GM19324 (cell line): Measurements from ENCODE around the gene TENM4.

Experiments used
- ATAC-seq: cut with Tn5 transposase; IDR thresholded peaks from one replicate; pipeline ENCODE4 v1.9.1; 2021; ENCODE audit warnings: mild to moderate bottlenecking, moderate library complexity; ENCODE audit not compliant: unreplicated experiment, low FRiP score

The TENM4 gene

GRCh38 chr11:79262221-79262620, 178.6 kb downstream of the TENM4 start:
- no peak for ATAC-seq

- no peak for ATAC-seq
These were observed 179.1 kb downstream of the TENM4 start for GRCh38 chr11:79261684-79262083.

DNA sequence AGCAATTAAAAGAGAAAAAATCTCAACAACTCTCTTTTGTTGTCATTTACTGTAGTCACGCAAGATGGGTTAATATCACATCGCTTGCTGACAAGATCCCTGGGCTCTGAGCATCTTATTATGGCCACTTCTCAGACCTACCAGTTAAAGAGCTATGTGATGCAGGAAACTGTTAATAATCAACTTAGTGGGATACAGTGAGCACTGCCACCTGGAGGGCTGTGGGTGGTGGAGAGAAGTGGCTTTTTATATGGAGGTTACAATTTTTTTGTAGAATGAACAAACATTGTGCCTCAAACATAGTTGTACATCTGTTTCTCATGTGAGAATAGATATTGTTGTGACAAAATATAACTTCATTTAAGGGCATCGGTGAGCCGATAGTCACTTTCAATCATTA, 181.0 kb downstream of the TENM4 start:
- no peak for ATAC-seq

GRCh38 chr11:79258576-79258975, 182.3 kb downstream of the TENM4 start:
- ATAC-seq: no peak

DNA sequence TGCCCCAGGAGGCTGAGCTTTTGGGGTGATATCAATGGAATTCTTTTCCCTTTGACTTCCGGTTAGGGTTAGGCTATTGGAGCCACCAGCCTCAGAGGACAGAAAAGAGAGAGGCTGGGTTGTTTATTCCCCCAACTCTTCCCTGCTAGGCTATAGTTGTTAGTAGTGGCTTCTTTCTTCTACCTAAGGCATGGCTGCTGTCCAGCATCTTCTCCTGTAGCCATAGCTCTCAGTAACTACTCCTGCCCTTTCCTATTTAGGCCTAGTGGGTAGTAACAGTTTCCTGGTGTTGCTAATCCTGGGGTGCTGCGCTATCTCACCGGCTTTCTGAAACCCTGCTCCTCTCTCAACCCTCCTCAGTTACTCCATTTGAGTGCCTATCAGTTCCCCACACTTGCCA, 184.9 kb downstream of the TENM4 start:
- ATAC-seq: no peak

GRCh38 chr11:79253280-79253679, 187.6 kb downstream of the TENM4 start:
- ATAC-seq: no peak

DNA sequence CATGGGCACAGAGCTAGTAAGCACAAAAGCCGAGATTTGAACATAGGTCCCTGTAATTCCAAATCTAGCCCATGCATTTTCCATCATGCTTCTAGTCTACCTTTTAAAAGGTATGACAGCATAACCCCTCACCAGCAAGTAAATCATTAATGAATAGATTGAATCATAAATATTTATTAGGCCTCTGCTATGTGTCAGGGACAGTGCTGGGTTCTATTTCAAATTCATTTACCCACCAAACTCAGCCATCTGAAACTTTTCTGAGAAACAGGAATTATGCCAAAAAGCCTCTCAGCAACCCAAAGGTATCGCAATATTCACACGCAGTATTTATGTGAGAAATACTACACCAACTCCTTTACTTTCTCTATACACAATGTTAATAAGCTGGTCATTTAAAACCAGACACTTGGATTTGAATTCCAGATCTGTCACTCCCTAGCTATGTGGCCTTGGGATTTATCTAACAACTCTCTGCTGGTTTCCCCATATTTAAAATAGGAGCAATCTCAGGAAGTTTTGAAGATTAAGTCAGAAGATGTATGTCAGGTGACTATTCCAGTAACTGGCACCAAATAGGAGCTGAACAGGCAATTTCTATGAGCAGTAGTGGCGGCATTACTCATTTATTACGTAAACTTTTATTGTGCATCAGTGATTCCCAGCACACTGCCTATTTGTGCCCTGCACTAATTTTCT, 191.4 kb downstream of the TENM4 start:
- ATAC-seq: no peak

GRCh38 chr11:79244798-79245197, 196.0 kb downstream of the TENM4 start:
- no peak for ATAC-seq

GRCh38 chr11:79244241-79244772, 196.5 kb downstream of the TENM4 start:
- ATAC-seq: no peak

GRCh38 chr11:79243422-79244210, 197.2 kb downstream of the TENM4 start:
- no peak for ATAC-seq

GRCh38 chr11:79242616-79243015, 198.2 kb downstream of the TENM4 start:
- no peak for ATAC-seq

DNA sequence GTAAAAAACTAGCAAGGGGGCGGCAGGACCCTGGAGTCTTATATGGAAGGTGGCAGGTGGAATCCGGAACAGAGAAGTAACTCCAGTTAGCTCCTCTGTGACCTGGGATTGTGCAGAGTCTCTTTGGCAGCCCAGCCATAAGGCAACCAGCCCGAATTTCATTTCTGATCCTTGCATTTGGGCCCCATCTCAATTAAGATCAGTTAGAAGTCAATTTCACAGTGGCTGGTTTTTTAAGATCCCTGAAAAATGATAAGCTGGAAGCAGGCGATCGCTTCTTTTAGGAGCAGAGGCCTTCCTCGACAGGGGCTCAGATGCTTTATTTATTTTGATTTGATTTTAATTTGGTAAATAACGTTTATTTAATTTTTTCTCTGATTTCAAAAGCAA, 199.0 kb downstream of the TENM4 start:
- ATAC-seq: no peak

- ATAC-seq: no peak
These were observed 199.5 kb downstream of the TENM4 start for GRCh38 chr11:79241205-79241851.

- ATAC-seq: no peak
These were observed 203.1 kb downstream of the TENM4 start for GRCh38 chr11:79237703-79238102.

GRCh38 chr11:79237091-79237490, 203.7 kb downstream of the TENM4 start:
- no peak for ATAC-seq

- ATAC-seq: no peak
These were observed 204.3 kb downstream of the TENM4 start for GRCh38 chr11:79236541-79236971.

DNA sequence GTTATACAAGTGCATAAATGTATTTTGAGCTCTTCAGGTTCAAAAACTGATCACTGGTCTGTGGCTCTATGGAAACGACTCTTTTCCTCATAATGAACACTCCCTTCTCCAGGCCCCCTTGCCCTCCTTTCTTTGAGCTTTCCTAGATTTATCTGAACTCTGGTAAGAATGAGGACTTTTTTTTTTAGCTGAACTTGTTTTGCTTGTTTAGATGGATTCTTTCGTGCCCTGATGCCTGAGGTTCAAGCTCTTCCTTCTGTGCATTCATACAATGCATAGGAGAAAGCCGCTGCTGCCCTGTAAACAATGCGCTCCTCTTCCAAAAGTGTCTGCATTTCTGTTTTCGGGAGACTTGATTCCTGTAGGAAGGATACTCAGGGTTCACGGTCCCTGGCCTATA, 205.1 kb downstream of the TENM4 start:
- ATAC-seq: no peak

- no peak for ATAC-seq
These were observed 208.5 kb downstream of the TENM4 start for GRCh38 chr11:79232346-79232745.

DNA sequence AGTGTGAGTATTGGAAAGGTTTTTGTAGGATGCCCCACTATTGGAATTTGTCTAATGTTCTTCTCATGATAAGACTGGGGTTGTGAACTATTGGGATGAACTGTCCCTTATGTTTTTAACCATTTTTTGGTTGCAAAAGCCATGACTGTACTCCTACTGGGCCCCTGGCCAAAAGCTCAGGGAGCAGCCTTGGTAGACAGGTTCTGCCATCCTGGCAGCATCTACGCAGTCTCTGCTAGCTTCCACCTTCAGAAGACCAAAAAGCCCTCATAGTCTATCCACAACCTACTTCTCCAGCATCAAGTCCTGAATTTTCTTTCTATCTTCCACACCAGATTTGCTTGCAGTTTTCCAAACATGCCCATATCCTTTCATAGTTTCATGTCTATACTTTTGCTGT, 211.8 kb downstream of the TENM4 start:
- no peak for ATAC-seq

DNA sequence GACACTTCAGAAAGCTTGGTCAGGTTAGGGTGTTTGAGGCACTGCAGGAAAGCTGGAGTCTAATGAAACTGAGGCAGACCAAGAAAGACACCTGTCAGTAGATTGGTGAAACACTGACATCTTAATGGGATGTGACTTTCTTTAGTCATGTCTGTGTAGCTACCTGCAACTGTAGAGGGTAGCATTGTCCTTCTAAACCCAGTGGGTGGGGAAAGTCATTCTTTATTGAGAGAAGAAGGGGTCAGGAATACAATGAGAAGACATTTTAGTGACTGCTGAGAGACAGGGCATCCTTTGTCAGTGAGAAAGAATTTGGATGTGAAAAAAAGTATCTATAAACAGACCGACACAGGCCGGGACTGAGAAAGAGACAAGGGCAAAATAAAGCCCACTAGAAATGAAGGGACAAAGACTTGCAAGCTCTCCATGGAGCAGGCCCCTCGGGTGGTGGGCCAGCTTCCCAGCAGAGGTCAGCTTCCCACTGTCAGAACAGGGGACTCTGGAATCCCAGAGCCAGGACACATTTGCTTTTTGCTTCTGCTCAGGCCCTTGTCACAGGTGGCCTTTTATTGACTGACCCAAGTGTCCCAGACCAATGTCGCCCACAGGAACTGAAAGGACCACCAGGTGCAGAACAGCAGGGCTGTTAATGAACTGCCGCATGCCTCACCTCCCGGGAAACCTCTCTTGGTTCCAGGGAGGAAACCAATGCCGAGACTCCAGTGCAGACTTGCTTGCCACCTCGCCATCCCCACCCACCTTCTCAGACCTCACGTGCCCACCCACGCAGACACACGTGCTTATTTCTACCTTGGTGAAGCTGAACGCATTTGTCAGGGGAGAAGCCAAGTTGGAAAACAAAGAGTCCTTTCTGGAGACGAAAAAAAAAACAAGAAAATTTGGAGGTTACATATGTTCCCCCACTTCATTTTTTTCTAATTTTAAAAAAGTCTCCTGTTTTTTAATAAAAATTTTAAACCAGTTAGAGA, 212.8 kb downstream of the TENM4 start:
- ATAC-seq: no peak
